ENCODE results near the gene ZFP92. TPM values are rescaled to one million over a fixed set of nuclear protein-coding genes. Genes with fewer than 3 reads are reported as not detected.

ZFP92 gene
- total and polyA plus RNA-seq, 2 of the 8 experiments (the other 6 are each of a cell fraction or from before 2014, with no cell fraction given) = 0.14 to 0.41 TPM

GRCh38 chrX:153457827-153458466, 46.7 kb downstream of the ZFP92 start:
- POLR2A ChIA-PET (ENCODE audit: partially characterized antibody) = no interaction called here
- no peak for TF ChIP-seq SIRT6 (IDR thresholded peaks at IDR 0.05; ENCODE audit: low read length)
- no peak for TF ChIP-seq YY1 (IDR thresholded peaks at IDR 0.05; ENCODE audit: low read depth, low read length)
- TF ChIP-seq CBX8 (IDR thresholded peaks at IDR 0.05; ENCODE audit: borderline replicate concordance, low read depth, low read length) = no peak
- TF ChIP-seq CREB1 (IDR thresholded peaks at IDR 0.05) = no peak
- no peak for TF ChIP-seq BACH1 (IDR thresholded peaks at IDR 0.05; ENCODE audit: low read length)
- no peak for TF ChIP-seq EP300 (IDR thresholded peaks at IDR 0.05; ENCODE audit: borderline replicate concordance in 1 of 2, low read depth in 2 of 2, low read length in 2 of 2)
- TF ChIP-seq JUN (IDR thresholded peaks at IDR 0.05; ENCODE audit: low read depth, low read length) = no peak
- TF ChIP-seq, protein P1, sequence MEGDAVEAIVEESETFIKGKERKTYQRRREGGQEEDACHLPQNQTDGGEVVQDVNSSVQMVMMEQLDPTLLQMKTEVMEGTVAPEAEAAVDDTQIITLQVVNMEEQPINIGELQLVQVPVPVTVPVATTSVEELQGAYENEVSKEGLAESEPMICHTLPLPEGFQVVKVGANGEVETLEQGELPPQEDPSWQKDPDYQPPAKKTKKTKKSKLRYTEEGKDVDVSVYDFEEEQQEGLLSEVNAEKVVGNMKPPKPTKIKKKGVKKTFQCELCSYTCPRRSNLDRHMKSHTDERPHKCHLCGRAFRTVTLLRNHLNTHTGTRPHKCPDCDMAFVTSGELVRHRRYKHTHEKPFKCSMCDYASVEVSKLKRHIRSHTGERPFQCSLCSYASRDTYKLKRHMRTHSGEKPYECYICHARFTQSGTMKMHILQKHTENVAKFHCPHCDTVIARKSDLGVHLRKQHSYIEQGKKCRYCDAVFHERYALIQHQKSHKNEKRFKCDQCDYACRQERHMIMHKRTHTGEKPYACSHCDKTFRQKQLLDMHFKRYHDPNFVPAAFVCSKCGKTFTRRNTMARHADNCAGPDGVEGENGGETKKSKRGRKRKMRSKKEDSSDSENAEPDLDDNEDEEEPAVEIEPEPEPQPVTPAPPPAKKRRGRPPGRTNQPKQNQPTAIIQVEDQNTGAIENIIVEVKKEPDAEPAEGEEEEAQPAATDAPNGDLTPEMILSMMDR (IDR thresholded peaks at IDR 0.05; ENCODE audit: control extremely low read depth in 1 of 3, insufficient read depth in 1 of 3, low read depth in 1 of 3, low read length in 3 of 3) = no peak
- TF ChIP-seq EZH2 (IDR thresholded peaks at IDR 0.05; ENCODE audit: low read depth, low read length, severe bottlenecking) = no peak
- no peak for TF ChIP-seq TEAD4 (IDR thresholded peaks at IDR 0.05; ENCODE audit: low read depth, low read length)
- TF ChIP-seq SRF (IDR thresholded peaks at IDR 0.05; ENCODE audit: low read depth, low read length) = no peak
- no peak for TF ChIP-seq POU5F1 (IDR thresholded peaks at IDR 0.05; ENCODE audit: low read depth, low read length)

More at GRCh38 chrX:153457827-153458466, 46.7 kb downstream of the ZFP92 start:
- no peak overlapping the region for H2BK20ac ChIP-seq (ENCODE audit: low read length)
- no peak overlapping the region for H3K18ac ChIP-seq (ENCODE audit: extremely low read depth, low read length)
- no peak overlapping the region for H3K27ac ChIP-seq (ENCODE audit: low read depth, low read length)
- no peak overlapping the region for H3K4ac ChIP-seq (replicated peaks; ENCODE audit: insufficient read length, low read depth, low read length)
- H2AK5ac ChIP-seq (ENCODE audit: low read depth, low read length) = no peak overlapping the region
- H2BK12ac ChIP-seq (ENCODE audit: low read depth, low read length) = no peak overlapping the region
- H3K36me3 ChIP-seq (ENCODE audit: control insufficient read depth in 2 of 4, insufficient read depth in 4 of 4, low read length in 3 of 4) = peaks cover 0 to 10% (median 0%) of the 10 kb centered on the region in 4 experiments; a peak in 3 of 8 replicates
- H2BK120ac ChIP-seq (replicated peaks; ENCODE audit: low read depth, low read length) = no peak overlapping the region
- H3K56ac ChIP-seq (replicated peaks; ENCODE audit: insufficient read length, low read depth, low read length) = no peak overlapping the region
- no peaks in the 10 kb centered on the region for H3K9me3 ChIP-seq (ENCODE audit: insufficient read depth in 2 of 2, low read depth in 1 of 2, low read length in 1 of 2)
- DNase-seq (ENCODE audit: low read depth in 1 of 2, low spot score in 2 of 2) (no peak), FAIRE-seq (no peak)
- H2BK5ac ChIP-seq (ENCODE audit: low read depth, low read length) = no peak overlapping the region
- no peaks in the 10 kb centered on the region for H3K79me2 ChIP-seq (ENCODE audit: control insufficient read depth in 1 of 2, insufficient read depth in 2 of 2, low read length in 2 of 2)
- no peak overlapping the region for H3K14ac ChIP-seq (ENCODE audit: insufficient read length)
- peaks cover 0 to 2% of the 10 kb centered on the region in 2 experiments for H4K20me1 ChIP-seq (replicated peaks in 1 of 2; ENCODE audit: control insufficient read depth in 1 of 2, insufficient read depth in 2 of 2, low read length in 2 of 2)
- H3K4me3 ChIP-seq (ENCODE audit: extremely low read depth in 1 of 4, insufficient read depth in 2 of 4, low read depth in 3 of 4, low read length in 4 of 4) = no peak overlapping the region
- no peak overlapping the region for H3K23ac ChIP-seq (ENCODE audit: insufficient read length)
- H2AFZ ChIP-seq (ENCODE audit: low read length) = no peak overlapping the region
- no peaks in the 10 kb centered on the region for H3K23me2 ChIP-seq (ENCODE audit: low read depth, low read length)
- WGBS, 2 experiments (ENCODE audit: extremely low coverage in 1 of 2, insufficient coverage in 1 of 2, insufficient read length in 1 of 2, insufficient replicate concordance in 2 of 2, low coverage in 1 of 2, low lambda C conversion rate in 2 of 2, missing lambda C conversion rate in 1 of 2) = 87% methylated on average over 8 of the region's 17 CpGs; no CpG with 5 or more reads in 1 of the 2 experiments
- CTCF ChIA-PET (ENCODE audit: partially characterized antibody) = interaction anchor here (1.0 to 1.5 kb wide), 3 partner anchors 9 to 49 kb away, joined by 3 to 5 read pairs (median 4); partner anchors contain the start of gene HAUS7
- no peak overlapping the region for H4K5ac ChIP-seq (ENCODE audit: insufficient read length, low read depth, low read length)
- no peaks in the 10 kb centered on the region for H3K27me3 ChIP-seq (replicated peaks in 1 of 4; ENCODE audit: control insufficient read depth in 3 of 4, extremely low read depth in 1 of 4, insufficient read depth in 3 of 4, low read length in 3 of 4)
- no peak overlapping the region for H3K9ac ChIP-seq (replicated peaks in 1 of 4; ENCODE audit: extremely low read depth in 1 of 4, low read depth in 3 of 4, low read length in 3 of 4)
- H4K8ac ChIP-seq (ENCODE audit: extremely low read depth, insufficient read depth, low read length) = no peak overlapping the region
- no peak overlapping the region for H3K4me2 ChIP-seq (ENCODE audit: insufficient read depth in 1 of 2, low read depth in 2 of 2, low read length in 2 of 2)
- no peaks in the 10 kb centered on the region for H3K4me1 ChIP-seq (replicated peaks in 1 of 4; ENCODE audit: control insufficient read depth in 3 of 4, insufficient read depth in 4 of 4, low read length in 3 of 4)
- no peaks in the 10 kb centered on the region for H3K79me1 ChIP-seq (ENCODE audit: low read depth, low read length)
- no peak overlapping the region for H2BK15ac ChIP-seq (ENCODE audit: low read length)
- H4K91ac ChIP-seq (replicated peaks; ENCODE audit: insufficient read length, low read length) = no peak overlapping the region

All from H1 (cell line).